GM19452 (cell line): ENCODE data around the gene CYP4F22.
"Not testable (repeated sequence)": the region's sequence is repeated elsewhere in the genome, so short reads cannot be mapped to it uniquely, and the experiment has no call there.

Experiments used
- ATAC-seq: cut with Tn5 transposase; IDR thresholded peaks from one replicate; pipeline ENCODE4 v1.9.1; 2021; ENCODE audit not compliant: unreplicated experiment

The CYP4F22 gene

DNA sequence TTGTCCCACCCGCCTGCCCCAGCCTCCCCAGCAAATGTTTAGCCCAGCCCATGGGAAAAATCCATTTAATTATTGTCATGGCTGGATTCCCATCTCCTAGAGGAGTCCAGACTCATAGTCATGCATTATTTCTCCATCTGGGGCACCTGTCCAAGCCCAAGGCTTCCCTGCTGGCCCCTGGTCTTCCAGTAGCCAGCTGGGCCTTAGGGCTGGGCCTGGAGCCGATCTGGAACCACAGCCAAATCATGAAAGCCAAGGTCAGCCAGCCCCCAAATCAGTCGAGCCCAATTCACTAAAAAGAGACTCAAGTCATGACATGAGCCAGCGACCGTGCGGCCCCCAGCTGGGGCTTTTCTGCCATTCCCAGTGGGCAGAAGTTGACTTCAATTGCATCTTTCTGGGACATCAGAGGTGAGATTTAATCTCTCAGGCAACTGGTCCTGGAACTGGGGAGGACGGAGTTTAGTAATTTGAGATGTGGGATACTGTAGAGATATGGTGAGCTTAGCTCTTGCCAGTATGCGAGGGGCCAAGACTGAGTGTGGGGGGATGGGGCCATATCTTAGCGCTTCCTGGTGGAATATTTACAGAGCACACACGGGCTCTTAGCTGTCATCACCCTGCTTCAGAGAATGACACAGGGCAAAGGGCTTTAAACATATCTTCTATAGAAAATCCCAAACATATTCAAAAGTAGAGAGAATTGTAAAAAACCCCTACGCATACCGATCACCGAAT, 19.7 kb upstream of the CYP4F22 start:
- ATAC-seq = no peak

DNA sequence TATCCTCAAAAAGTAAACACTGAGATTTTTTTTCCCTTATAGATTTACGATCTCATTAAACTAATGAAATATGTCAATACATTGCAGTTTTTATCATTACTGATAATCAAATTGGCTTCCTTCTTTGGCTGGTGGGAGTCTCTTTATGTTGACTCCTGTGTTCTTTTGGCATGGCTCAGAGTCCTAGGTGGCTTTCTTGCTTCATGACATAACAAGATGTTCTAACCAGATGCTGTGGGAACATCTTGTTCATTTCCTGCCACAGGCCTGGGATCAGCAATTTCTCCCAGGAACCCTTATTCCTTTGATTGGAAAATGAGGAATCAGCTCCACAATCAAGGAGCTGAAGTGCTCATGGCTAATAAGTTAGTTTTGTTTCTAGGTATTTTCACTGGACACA, 13.2 kb upstream of the CYP4F22 start:
- no peak for ATAC-seq

- no peak for ATAC-seq
These were observed 10.0 kb upstream of the CYP4F22 start for GRCh38 chr19:15498156-15498858.

DNA sequence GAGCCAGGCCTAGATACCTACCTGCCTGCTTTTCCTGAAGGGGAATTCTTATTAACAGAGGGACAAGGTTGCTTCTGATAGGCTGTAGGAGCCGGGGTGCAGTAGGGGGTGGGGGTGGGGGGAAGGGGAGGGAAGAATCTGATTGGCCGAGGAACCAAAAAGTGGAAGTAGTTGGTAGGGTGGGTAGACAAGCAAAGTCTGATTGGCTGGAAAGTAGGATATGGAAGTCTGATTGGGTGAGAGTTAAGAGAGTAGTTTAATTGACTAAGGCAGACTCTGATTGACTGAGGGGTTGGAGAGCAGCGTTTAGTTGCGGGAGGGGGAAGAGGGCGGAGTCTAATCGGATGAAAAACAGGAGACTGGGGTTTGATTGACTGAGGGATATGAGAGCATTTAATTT, 9.4 kb upstream of the CYP4F22 start:
- no peak for ATAC-seq

GRCh38 chr19:15501596-15501995, 6.7 kb upstream of the CYP4F22 start:
- ATAC-seq = no peak

DNA sequence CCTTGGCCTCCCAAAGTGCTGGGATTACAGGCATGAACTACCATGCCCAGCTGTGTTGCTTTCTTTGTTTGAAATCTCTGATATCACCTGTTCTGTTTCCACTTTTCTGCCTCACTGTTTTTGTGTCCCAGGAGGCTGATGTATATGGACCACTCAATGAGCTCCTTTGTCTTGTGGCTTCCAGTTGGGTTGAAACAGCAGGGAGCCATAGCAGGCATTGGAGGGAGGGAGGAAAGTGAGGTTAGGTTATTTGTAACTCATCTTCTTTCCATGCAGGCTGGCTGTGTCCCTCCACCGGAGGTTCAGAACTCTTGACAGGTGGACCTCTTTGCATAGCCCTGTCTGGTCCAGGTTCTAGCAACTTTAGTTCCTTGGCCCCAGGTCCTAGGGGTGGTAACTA, 6.1 kb upstream of the CYP4F22 start:
- no peak for ATAC-seq

DNA sequence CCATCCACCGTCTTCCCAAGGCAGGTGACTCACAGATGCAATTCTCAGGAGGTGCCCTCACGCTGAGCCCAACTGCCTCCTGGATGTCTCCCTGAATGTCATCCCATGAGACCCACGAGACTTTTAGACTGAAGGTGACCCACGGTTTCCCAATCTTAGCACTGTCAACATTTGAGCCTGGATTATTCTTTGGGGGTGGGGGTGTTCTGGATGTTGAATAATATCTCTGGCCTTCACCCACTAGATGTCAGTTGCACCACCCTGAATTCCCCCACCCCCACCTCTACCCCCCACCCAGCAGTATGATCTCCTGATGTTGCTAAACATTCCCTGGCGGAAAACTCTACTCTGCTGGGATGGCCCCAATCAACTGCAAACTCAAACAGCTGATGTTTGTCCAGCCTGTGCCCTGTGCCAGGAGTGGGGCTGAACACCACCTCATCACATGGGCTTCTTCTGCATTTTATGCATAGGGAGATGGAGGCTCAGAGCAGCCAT, 2.2 kb upstream of the CYP4F22 start:
- ATAC-seq = no peak

GRCh38 chr19:15507068-15508034, 974 bp upstream of the CYP4F22 start:
- no peak for ATAC-seq

GRCh38 chr19:15511671-15512424, 3.5 kb downstream of the CYP4F22 start:
- no peak for ATAC-seq

GRCh38 chr19:15515227-15515625, 6.9 kb downstream of the CYP4F22 start:
- ATAC-seq = not testable (repeated sequence)

GRCh38 chr19:15516363-15516762, 8.0 kb downstream of the CYP4F22 start:
- no peak for ATAC-seq

DNA sequence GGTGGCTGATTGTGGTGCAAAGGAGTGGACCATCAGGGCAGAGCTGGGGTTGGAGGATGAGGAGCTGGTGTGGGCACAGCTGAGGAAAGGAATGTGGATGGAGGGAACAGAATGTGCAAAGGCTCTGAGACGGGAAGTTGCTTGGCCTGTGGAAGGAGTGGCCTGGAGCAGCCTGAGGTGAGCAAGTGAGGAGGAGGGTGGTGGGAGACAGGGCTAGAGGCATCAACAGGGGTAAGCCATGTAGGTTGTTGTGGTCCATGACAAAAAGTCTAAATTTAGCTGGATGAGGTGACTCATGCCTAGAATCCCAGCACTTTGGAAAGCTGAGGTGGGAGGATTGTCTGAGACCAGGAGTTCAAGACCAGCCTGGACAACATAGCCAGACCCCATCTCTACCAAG, 9.5 kb downstream of the CYP4F22 start:
- ATAC-seq = no peak

- ATAC-seq = no peak
These were observed 11.2 kb downstream of the CYP4F22 start for GRCh38 chr19:15519433-15519976.

DNA sequence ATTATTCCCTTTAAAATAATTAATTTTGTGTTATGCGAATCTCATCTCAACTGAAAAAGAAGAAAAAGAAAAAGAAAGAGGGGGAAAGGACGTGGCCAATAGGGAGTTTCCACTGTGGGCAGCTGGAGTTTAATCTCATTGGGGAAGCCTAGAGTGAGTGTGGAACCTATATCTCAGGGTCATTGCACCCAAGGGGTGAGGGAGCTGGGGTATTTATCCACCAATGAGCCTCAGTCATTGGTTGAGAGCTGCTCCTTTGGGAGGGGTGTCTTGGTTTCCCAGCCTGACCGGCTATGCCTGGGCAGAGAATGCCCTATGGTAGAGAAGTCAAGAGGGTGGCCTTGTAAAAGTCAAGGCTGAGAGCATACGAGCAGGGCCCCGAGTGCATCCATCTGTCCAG, 16.5 kb downstream of the CYP4F22 start:
- ATAC-seq = no peak

DNA sequence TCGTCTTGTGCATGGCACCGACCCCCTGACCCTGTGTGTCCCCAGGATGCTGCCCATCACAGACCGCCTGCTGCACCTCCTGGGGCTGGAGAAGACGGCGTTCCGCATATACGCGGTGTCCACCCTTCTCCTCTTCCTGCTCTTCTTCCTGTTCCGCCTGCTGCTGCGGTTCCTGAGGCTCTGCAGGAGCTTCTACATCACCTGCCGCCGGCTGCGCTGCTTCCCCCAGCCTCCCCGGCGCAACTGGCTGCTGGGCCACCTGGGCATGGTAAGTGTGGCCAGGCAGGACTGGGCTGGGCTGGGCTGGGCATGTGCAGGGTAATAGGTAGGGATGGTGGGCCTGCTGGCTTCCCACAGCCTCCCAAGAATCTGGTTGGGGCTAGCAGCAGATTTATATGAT, 17.0 kb downstream of the CYP4F22 start:
- no peak for ATAC-seq

DNA sequence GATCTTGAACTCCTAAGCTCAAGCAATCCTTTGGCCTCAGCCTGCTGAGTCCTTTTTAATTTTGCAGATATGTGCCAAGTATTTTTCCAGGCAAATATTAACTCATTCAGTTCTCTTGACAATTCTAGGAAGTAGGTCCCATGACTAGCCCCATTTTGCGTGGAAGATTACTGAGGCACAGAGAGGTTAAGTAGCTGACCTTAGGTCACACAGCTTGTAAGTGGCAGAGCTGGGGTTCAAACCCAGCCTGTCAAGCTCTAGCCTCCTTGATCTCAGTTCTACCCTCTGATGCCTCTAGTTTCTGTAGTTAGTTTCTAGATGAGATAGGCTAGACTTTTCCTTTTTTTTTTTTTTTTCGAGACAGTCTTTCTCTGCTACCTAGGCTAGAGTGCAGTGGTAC, 18.1 kb downstream of the CYP4F22 start:
- ATAC-seq = no peak

GRCh38 chr19:15527705-15528104, 19.4 kb downstream of the CYP4F22 start:
- ATAC-seq = no peak

DNA sequence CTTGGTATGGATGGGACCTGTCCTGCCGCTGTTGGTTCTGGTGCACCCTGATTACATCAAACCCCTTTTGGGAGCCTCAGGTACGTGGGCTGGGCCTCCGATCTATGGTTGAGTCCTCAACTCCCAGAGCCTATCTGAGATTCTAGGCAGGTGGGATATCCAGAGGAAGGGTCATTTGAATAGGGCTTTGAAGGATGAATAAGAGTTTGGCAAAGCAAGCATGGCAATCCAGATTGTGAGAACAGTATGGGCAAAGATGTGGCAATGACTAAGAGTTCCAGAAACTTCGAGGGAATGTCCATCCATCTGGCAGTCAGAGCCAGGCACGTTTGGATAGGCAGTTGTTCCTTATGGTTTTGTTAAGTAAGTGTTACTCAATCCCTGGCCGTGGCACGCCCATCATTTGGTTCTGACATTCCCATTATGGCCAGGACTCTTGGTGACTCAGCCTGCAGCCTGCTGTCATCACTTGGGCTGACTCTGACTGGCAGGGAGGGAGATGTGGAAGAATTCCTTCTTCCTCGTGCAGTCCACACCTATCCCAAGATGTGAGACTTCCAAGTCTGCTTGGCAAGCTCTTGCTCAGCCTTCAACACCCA, 21.5 kb downstream of the CYP4F22 start:
- no peak for ATAC-seq

DNA sequence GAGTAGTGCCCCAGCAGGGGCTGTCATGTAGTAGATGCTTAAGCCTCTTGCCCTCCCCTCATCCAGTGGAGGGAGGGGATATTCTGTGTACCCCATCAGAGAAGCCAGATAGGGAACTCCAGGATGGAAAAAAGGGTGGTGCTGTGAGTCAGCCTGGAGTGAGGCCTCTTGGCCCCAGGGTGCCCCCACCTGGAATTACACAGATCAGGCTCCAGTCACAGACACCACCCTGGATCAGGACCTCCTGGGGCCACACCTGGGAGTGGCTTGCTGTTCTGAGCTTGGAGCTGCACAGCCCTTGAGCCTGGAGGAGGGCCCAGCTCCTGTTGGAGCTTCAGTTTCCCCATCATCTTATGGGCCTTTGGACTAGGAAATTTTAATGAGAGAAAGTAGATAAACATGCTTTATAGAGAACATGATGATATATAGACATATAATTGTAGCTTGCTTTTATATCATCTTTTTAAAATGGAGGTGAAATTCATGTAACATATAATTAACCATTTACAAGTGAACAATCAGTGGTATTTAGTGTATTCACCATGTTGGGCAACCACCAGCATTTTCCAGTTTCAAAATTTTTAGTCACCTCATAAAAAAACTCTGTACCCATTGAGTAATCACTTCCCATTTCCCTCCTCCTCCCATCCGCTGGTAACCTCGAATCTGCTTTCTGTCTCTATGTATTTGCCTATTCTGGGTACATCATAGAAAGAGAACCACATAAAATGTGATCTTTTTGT, 24.6 kb downstream of the CYP4F22 start:
- no peak for ATAC-seq
